HG03457 (cell line): ENCODE results near the gene C4BPA.

ENCODE experiments used
- ATAC-seq: cut with Tn5 transposase; IDR thresholded peaks from one replicate; pipeline ENCODE4 v1.9.1; 2021; ENCODE audit warnings: moderate number of reproducible peaks; ENCODE audit not compliant: unreplicated experiment

The C4BPA gene

DNA sequence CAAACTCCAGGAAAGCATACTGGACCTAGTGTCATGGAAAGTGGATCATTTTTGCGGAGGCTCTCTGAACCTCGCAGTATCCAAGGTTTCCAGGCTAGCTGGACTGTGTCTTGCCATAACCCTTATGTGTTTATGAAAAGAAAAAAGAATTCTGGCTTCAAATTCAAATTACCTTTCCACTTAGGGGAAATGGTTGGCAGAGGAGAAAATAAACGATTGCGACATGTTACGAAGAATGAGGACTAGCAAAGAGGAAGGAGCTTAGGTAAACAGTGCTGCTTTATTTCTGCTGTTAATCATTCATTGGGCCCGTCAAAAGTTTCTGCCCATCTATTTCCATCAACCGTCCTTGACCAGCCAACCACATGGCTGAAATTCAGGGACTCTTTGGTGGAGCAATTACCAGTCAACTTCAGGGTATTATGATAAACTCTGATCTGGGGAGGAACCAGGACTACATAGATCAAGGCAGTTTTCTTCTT lies at the start of gene C4BPA:
Gene C4BPA, plus strand, starts transcription at position 342 of the 482 bp plus-strand sequence. CDS start 8,793 bp downstream, outside the sequence.
- no peak for ATAC-seq

DNA sequence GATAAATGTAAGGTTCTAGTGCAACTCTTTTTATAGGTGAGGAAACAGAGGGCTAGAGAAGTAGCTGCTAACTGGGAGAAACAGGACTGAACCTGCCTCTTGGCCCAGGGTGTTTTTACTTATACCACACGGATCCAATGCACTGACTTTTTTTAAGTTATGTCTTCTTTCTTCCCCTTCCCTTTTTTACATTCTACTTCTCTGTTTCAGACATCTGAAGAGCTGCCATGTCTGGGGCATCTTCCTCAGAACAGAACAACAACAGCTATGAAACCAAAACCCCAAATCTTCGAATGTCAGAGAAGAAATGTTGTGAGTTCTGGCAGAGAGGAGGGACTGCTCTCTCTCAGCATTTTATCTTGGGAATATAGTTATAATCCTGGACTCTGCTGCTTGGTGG lies 49.5 kb upstream of the C4BPA start:
- ATAC-seq = no peak

DNA sequence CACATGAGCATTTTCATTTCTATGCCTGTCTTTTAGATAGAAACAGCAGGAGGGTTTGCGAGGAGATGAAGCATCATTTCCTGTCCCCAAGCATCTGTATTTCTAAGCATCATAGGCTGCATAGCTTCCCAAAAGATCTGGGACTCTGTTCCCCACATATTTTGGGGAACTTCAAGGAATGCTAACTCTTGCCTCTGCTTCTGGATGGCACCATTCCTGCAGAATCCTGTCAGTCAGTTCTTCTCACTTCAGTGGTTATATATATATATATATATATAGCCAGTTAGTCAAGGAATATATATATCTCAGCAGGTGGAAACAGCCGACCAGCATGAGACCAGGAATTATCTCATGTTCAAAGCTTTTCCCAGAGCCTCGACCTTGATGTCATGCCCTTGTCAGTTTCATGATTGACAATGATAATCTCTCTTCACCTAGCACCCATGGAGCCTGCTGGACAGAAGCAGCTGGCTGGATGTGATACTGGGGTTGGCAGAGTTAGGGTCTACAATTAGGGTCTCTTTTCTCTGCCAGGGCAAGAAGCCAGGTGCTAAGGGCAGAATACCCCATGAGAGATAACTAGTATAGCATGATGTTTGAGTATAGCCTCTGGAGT lies 48.5 kb upstream of the C4BPA start:
- ATAC-seq = no peak

DNA sequence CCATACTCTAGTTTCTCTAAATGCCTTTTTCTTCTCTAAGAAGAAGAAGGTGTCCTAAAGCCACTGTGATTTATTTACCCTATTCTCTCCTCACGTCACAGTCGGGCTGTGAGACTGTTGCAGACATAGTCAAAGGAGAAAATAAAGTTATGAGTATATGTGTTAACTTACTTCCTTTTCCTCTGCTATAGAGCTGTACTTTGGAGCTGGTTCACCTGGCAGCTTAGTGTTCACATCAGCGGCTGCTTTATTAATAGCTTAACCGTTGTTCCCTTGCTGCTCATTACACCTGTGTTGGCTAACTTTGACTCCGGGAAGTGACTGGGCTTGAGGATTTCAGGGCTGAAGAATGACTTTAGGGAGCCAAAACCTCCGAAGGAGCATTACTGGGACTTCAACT lies 47.4 kb upstream of the C4BPA start:
- no peak for ATAC-seq

DNA sequence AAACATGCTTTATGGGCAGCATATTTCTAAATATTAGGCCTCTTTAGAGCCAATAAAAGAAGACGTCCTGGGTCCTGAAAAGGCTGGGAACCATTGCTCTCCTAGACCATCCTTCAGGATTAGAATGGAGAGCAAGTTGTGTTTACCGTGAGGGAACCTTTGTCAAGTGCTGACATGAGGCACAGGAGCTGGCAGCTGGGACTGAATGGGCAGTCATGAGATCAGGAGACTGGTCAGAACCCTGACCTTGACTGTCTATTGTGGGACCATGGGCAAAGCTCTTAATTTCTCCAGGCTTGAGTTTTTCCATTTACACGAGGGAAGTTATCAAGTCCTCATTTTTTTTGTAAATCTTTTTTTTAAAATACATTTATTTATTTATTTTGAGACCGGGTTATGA lies 45.8 kb upstream of the C4BPA start:
- no peak for ATAC-seq

DNA sequence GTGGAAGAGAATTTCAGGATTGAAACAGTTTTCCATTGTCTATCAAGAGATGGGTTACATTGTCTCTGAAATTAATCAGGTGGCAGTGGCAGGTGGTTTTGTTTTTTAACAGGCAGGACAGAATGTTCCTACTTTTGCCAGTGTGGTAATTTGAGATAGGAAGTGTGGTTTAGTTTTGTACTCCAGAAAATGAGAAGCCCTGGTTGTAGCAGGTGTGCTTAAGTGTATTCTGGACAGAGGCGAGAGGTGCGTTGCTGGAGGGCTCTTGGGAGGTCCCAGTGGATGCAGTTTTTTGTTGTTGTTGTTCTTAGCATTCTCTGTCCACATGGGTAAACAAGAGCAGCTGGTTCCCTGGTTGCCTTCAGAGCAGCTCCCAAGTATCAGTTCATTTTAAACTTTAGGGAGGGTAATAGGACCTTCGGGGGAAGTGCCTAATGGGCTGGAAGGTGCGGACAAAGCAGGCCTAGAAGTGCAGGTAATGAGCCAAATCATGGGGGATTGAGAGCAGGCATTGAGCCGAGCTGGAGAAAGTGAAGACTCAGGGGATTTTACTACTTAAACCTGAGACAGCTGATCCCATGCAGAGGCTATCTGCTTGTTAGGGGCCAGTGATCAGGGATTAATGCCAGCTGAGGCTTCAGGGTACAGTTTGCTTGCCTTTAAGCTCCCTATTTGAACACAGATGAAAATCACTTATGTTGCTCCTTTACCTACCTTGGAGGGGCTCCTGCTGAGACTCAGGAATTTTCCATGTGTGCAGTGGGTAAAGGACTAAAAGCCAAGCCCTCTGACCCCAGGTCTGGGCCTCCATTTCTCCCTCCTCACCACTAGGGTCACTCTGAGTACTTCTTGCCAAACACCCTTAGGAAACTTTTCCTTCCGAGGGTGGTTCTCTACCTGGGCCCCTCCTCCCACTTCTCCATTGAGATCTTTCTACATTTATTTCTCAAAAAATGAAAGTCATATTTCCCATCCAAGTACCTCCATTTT lies 44.9 kb upstream of the C4BPA start:
- ATAC-seq = no peak

DNA sequence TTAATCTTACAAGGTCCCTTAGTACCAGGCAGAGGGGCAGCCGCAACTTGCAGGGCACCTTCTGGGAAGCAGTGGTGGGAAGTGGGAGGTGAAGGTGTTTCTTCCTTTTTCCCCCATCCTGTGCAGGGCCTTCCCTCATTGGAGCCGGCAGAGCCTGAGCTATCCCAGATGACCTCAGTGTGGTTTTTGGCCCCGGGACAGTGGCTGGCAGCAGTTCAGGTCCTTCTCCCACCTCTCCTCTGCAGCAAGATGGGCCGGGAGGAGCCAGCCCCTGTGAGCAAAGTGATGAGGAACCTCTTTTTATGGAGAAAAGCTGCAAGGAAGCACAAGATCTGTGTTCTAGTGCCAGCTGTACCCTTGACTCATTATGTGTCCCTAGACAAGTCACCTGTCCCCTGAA lies 44.2 kb upstream of the C4BPA start:
- ATAC-seq = no peak

DNA sequence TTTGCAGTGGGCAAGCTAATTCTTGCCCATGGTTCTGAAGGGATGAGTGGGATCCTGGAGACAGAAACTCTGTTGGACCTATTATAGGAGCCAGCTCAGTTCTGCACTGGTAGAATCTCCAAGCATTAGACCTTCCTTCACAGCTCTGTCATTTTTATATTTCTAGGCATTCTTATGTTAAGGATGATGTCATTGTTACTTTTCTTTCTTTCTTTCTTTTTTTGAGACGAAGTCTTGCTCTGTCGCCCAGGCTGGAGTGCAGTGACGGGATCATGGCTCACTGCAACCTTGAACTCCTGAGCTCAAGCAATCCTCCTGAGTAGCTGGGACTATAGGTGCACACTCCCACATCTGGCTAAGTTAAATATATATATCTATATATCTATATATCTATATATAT lies 43.4 kb upstream of the C4BPA start:
- no peak for ATAC-seq

DNA sequence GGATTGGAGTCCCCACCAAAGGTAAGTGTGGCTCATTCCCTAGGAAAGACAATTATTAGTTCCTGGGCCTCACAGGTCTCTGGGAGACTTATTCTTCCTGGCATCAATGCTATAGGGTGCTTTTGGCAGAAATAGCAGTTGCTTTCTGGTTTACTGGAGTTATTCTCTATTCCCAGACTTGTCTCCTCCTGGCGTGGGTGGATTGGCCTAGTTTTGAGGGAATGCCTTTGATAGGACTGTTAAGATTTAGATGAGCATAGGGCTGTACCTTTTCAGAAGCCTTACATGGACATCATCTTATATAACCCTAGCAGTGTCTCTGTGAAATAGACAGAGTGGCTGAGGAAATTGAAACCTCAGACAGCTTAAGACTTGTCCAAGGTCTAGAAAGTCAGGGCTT lies 42.0 kb upstream of the C4BPA start:
- no peak for ATAC-seq

DNA sequence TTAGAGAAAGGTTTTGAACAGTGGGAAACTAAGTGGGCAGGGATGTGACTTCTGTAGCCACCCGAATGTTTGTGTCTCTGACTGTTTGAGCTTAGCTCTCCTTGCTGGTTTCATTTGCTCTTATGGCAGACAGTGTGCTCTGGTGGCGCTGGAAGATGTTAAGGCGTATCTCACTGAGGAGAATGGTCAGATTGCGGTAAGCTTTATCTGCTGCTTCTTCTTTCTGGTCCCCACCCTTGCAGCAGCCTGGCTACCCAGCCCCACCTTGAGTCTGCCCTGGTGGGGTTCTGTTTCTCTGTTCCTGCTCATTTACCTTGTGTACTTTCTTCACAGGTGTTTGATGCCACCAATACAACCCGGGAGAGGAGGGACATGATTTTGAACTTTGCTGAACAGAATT lies 41.0 kb upstream of the C4BPA start:
- ATAC-seq = no peak

DNA sequence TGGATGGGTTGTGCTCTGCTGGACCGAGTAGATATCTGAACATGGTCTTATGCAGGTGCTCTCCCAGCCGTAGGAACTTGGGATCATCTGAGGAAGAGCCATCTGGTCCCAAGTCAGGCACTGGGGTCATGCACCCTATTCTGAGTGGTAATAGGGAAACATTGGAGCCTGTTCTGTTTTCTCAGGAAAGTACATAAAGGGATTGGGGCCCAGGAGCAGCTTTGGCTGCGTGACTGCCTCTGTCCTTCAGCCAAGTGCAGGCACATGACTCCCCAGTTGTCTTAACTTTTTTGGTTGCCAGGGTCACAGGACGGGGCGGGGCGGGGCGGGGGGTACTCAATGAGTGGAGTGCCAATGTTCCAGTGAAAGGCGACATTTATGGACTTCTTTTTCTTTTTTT lies 39.5 kb upstream of the C4BPA start:
- no peak for ATAC-seq

DNA sequence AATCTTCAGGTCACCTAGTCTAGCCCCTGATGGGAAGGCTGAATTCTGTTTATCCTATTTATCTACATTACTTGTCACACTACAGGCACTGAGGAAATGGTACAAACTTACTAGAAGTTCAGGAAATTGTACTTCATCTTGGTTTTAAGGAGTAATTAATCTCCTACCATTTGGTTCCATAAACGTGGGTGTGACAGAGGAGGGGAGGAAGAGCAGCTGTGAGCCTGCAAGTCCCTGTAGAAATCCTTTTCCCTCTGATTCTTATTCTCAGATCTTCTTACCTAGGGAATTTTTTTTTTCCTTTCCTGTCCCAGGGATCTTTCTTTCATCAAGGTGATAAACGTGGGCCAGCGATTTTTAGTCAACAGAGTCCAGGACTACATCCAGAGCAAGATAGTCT lies 36.8 kb upstream of the C4BPA start:
- no peak for ATAC-seq

DNA sequence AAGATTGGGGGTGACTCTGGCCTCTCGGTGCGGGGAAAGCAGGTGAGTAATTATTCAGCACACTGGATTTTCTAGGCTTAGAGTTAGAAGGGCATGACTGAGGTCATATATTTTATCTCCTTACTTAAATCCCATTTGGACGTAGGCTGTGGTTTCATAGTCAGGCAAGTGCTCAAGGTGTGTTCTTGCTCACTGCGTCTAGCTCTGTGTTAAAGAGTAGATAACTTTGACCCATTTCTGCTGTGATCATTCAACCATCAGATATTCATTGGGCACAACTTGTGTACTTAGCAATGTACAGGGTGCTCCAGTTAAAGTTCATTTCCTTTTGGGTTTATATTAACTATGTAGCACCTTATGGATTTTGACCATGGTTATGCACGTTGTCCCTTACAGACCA lies 36.4 kb upstream of the C4BPA start:
- no peak for ATAC-seq

DNA sequence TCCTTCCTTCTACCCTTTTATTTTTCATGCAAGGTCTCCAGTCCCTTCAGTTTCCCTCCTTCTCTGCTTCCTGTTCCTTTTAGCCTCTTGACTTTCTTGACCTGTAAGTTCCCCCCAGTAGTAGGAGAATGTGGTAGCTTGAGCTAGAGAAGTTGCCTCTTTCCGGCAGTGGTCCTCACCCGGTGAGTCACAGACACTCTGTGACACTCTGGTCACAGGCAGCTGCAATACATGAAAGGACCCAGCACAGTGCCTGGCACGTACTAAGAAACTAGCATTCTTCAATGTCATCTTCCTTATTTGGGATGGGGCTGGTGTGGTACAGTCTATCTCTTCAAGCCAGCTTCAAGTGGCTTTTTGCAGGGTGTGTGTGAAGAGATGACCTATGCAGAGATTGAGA lies 35.0 kb upstream of the C4BPA start:
- ATAC-seq = no peak

DNA sequence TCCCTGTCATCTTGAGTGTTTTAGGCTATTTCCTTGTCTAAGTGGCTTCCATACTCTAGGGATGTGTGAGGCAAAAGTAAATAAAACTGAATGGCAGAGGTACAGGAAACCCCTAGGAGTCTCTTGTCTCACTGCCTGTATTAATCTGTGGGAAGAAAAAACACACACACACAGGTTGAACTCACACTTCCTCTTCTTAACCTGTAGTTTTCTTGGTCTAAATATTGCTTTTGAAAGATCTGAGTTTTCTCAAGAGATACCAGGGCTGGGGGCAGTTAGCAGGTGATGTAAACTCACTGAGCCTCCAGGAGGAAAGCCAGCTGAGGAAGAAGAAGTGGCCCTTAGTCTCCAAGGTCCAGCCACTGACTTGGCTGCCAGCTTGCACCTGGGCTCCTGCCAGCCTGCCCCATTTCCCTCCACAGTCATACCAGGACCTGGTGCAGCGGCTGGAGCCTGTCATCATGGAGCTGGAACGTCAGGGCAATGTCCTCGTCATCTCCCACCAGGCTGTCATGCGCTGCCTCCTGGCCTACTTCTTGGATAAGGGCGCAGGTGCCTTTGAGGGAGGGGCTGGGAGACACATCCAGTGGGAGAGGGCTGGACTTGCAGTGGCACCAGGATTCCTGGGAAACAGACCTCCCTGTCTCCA lies 34.1 kb upstream of the C4BPA start:
- ATAC-seq = no peak

DNA sequence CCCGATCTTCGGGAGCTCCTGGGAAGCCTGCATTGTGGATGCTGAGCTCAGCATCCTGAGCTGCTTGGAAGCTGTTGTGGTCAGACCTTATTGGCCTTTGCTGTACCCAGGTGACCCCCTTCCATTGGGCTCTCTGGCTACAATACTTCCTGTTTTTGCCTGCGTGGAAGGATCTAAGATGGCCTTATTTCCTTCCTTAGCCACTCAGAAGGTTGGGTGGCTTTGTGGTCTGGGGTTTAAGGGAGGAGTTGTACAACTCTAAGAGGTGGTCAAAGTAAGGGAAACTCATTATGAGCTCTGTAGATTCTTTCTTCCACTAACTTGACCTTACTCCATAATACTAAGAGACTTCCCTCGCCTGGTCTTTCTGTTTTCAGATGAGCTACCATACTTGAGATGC lies 33.2 kb upstream of the C4BPA start:
- ATAC-seq = no peak

DNA sequence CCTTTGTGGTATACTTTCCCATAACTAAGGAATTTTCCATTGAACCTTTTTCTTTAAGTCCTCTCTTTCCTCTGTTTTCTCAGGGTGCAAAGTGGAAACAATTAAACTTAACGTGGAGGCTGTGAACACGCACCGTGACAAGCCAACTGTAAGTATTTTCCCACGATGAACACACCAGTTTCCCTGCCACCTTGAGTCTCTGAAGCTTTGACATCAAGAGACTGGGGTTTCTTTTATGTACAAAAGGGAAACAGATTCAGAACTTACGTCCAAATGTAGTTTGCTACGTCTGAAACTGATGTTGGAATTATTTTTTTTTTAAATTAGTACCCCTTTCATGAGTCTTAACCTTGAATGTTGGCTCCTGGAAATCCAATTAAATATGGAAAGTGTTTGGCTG lies 32.6 kb upstream of the C4BPA start:
- no peak for ATAC-seq

DNA sequence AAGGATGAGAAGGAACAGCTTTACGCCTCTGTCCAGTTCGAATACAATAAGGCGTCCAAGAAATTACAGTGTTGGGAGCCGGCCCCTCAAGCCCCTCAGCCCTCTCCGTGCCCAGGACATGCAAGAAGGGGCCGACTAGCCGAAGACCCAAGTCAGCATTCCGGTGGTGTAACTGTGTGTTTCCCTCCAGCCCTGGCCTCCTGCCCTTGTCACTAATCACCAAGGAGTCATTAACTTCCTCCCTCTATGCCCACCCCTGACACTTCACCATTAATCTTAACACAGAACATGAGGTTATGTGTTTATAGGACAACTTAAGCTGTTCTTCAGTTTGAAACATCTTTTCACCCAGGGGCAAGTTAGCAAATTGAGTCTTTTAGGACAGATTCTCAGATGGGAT lies 31.8 kb upstream of the C4BPA start:
- no peak for ATAC-seq

DNA sequence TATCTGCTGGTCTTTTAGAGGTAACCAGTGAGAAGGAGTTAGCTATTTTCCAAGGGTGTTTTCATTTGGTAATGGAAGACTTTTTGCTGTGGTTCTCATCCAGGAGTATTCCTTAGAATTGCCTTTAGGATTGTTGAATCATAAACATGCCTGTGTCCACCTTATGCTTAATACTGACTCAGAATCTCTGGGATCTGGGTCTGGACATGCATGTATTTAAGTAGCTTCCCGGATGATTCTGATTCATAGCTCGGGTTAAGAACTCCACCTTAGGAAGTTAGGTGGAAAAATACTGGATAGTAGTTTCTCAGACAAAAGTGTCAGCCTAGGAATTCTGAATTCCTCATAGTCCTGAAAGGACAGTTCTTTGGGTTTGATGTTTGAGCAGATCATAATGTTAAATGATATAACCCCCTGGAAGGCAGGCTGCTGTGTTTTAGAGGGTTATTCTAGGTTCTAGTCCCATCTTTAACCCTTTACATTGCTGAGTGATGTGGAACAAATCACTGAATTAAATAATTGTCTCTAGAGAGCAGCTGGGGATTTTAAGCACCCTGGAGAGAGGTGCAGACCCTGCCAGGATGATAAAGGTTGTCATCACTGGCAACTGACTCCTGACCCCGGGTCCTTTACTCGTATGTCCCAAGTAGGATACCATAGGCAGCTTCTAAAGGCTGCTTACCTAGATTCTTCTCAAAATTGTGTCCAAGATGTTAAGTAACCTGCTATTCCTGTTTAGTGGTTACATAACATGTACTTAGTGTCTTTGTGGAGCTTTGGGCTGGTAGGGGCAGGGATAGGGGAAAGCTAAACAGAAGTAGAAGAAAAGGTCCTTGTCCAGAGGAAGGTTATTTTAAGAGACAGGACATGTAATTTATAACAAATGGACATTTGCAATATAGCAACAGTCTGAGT lies 29.9 kb upstream of the C4BPA start:
- no peak for ATAC-seq

DNA sequence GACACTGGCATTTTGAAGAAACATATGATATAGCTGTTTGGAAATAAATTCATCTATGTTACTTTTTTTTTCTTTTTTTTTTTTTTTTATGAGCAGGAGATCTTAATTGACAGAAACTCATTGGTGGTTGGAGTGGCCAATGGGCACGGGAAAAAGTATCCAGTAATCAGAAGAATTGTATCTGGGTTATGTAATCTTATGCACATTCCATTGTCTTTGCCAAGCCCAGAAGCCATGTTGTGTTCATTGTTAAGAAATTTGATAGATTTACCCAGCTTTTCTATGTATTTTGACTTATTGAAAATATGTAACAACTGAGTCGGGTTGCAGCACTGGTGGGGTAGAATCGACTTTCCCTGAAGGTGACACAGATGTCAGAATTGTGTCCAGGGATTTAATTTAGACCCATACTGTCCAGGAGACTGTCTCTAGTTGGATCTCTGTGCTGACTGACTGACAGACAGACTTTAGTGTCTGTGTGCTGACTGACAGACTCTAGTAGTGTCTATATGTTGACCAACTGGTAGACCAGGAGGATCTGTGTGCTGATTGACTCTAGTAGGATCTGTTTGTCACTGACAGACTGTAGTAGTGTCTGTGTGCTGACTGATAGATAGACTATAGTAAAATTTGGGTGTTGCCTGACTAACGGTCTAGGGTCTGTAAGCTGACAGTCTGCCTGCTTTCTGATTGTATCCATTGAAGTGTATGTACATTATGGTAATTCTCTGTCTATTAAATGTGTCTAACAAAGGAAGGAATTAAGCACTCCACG lies 27.7 kb upstream of the C4BPA start:
- ATAC-seq = no peak
